Stimulated activated memory B cell treated with anti-CD40 and anti-IgM and Interleukin-4, amounts not matched to agents 10 μg/mL and 1 μg/mL and 100 μg/mL, for 72 hours (primary cell): Measurements from ENCODE around the gene PGPEP1.
A peak's percentile ranks its signal among the peaks of the same experiment; 100 is the strongest.

Experiments used
- ATAC-seq: fragments of 150-1000 bp; cut with Tn5 transposase; 2 replicates; pipeline ENCODE4 v1.10.0; 2021
- H3K27ac Mint-ChIP-seq: one replicate; pipeline ENCODE4 v1.8.0; 2022; ENCODE audit warnings: mild to moderate bottlenecking, mixed read lengths
- H3K27me3 Mint-ChIP-seq: one replicate; pipeline ENCODE4 v1.8.0; 2022; ENCODE audit warnings: mixed read lengths
- H3K36me3 Mint-ChIP-seq: one replicate; pipeline ENCODE4 v1.8.0; 2022; ENCODE audit warnings: mixed read lengths
- H3K4me1 Mint-ChIP-seq: one replicate; pipeline ENCODE4 v1.8.0; 2022; ENCODE audit warnings: mixed read lengths
- H3K4me3 Mint-ChIP-seq: one replicate; pipeline ENCODE4 v1.8.0; 2022; ENCODE audit warnings: mild to moderate bottlenecking, moderate library complexity, mixed read lengths
- H3K9me3 Mint-ChIP-seq: one replicate; pipeline ENCODE4 v1.8.0; 2022; ENCODE audit warnings: mixed read lengths

PGPEP1 gene

DNA sequence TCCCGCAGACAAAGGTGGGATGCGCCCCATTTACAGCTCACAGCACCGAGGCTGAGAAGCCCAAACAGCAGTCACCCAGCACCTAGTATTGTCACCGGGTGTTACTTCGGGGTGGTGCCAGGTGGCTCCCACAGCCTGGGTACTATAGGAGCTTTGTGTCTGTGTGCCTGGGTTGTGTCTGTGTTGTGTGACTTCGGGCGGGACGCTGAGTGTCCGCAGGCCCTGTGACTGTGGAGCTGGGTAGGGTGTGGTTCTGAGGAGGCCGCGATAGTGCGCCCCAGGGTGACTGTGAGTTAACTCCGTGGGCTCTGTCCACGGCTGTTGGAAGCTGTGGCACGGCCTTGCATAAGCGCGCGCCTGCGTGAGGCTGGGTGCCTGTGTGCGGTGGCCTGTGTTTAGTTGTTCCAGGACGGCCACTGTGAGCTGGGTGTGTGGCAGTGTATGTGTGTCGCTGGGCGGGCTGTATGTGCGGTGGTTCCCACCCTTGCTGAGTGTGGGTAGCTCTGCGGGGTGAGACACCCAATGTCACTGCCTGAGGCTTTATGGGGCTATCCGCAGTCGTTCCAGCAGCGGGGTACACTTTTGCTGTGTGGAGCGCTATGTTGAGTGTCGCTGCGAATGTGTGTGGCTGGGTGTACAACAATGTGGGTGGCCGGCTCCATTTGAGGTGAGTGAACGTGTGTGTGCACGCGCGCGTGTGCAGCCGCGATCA lies 78.2 kb downstream of the PGPEP1 start:
- H3K9me3 Mint-ChIP-seq: no peaks in the 10 kb centered on the region
- H3K4me1 Mint-ChIP-seq: peaks cover 80% of the 10 kb centered on the region
- H3K27ac Mint-ChIP-seq: peak overlapping the region; percentile 34
- H3K4me3 Mint-ChIP-seq: peak overlapping the region; percentile 81
- H3K36me3 Mint-ChIP-seq: no peaks in the 10 kb centered on the region
- H3K27me3 Mint-ChIP-seq: peaks cover 52% of the 10 kb centered on the region
- ATAC-seq: peak; percentile 1

GRCh38 chr19:18419195-18419698 lies 78.8 kb downstream of the PGPEP1 start, which contains the start of gene SSBP4:
Gene SSBP4 (plus strand): TSS chr19:18419398. CDS start chr19:18419649, 251 bp downstream.
- H3K36me3 Mint-ChIP-seq: no peaks in the 10 kb centered on the region
- peaks cover 81% of the 10 kb centered on the region for H3K4me1 Mint-ChIP-seq
- H3K9me3 Mint-ChIP-seq: no peaks in the 10 kb centered on the region
- peak within 1 kb of the TSS; percentile 34 for H3K27ac Mint-ChIP-seq
- H3K4me3 Mint-ChIP-seq: peak within 1 kb of the TSS; percentile 81
- peak; percentile 74 for ATAC-seq
- peaks cover 46% of the 10 kb centered on the region for H3K27me3 Mint-ChIP-seq
